Measurements from ENCODE around the gene ADD3.

The ADD3 gene

DNA sequence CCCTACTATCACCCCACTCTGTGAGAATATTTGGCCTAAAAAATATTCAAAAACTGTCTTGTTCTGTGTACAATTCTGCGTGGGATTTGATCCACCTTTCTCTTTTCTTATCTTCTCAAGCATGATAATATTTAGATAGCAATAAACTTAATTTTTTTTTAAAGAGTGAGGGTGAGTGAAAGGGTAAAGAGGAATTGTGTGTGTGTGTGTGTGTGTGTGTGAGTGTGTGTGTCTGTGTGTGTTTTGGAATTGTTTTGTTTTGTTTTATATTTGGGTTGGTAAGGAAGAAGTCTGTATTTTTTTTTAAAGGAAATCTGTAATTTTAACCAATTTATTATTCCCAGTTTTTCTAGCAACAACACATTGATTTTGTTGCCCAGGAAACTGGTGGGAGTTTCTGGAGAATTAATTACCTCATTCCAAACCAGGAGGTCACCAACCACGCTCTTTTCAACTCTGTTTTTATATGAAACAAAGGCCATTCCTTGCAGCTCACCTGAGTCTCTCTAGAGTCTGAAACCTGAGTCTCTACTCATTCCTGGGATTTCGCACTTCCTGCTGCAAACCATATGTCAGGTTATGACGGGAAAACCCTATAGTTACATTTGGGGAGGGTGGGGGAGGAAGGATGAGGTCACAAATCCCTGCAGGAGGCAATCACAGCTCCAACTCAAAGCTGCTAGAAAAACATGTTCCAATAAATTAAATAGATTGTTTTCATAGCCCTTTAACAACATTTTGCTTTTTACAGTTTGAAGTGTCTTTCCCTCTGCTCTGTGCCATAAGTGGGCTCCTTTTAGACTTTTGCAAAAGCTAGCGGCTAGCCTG lies 46.4 kb upstream of the ADD3 start (continued):
- TF ChIP-seq, protein P1, sequence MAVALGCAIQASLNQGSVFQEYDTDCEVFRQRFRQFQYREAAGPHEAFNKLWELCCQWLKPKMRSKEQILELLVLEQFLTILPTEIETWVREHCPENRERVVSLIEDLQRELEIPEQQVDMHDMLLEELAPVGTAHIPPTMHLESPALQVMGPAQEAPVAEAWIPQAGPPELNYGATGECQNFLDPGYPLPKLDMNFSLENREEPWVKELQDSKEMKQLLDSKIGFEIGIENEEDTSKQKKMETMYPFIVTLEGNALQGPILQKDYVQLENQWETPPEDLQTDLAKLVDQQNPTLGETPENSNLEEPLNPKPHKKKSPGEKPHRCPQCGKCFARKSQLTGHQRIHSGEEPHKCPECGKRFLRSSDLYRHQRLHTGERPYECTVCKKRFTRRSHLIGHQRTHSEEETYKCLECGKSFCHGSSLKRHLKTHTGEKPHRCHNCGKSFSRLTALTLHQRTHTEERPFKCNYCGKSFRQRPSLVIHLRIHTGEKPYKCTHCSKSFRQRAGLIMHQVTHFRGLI (tag by site-specific recombination; IDR thresholded peaks at IDR 0.05), result no peak; the same call in 1 of the 2 replicates
- no peak for TF ChIP-seq ZFP3 (tag by site-specific recombination; IDR thresholded peaks at IDR 0.05; ENCODE audit: low read depth)
- TF ChIP-seq, protein P2, sequence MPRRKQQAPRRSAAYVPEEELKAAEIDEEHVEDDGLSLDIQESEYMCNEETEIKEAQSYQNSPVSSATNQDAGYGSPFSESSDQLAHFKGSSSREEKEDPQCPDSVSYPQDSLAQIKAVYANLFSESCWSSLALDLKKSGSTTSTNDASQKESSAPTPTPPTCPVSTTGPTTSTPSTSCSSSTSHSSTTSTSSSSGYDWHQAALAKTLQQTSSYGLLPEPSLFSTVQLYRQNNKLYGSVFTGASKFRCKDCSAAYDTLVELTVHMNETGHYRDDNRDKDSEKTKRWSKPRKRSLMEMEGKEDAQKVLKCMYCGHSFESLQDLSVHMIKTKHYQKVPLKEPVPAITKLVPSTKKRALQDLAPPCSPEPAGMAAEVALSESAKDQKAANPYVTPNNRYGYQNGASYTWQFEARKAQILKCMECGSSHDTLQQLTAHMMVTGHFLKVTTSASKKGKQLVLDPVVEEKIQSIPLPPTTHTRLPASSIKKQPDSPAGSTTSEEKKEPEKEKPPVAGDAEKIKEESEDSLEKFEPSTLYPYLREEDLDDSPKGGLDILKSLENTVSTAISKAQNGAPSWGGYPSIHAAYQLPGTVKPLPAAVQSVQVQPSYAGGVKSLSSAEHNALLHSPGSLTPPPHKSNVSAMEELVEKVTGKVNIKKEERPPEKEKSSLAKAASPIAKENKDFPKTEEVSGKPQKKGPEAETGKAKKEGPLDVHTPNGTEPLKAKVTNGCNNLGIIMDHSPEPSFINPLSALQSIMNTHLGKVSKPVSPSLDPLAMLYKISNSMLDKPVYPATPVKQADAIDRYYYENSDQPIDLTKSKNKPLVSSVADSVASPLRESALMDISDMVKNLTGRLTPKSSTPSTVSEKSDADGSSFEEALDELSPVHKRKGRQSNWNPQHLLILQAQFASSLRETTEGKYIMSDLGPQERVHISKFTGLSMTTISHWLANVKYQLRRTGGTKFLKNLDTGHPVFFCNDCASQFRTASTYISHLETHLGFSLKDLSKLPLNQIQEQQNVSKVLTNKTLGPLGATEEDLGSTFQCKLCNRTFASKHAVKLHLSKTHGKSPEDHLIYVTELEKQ (tag by site-specific recombination; IDR thresholded peaks at IDR 0.05; ENCODE audit: borderline replicate concordance), result peak; percentile 92
- no peak for TF ChIP-seq ZFP41 (tag by site-specific recombination; IDR thresholded peaks at IDR 0.05; ENCODE audit: borderline replicate concordance)
- TF ChIP-seq ZNF654 (tag by site-specific recombination; IDR thresholded peaks at IDR 0.05; ENCODE audit: low read depth), result no peak; the same call in 1 of the 2 replicates
- TF ChIP-seq GLIS1 (tag by site-specific recombination; IDR thresholded peaks at IDR 0.05), result peak; percentile 99
- no peak for TF ChIP-seq REPIN1 (tag by site-specific recombination; IDR thresholded peaks at IDR 0.05; ENCODE audit: low read depth)
- no peak for TF ChIP-seq ZNF350 (tag by site-specific recombination; IDR thresholded peaks at IDR 0.05)
- no peak for TF ChIP-seq SCRT2 (tag by site-specific recombination; IDR thresholded peaks at IDR 0.05)
- no peak for TF ChIP-seq ZNF624 (tag by site-specific recombination; IDR thresholded peaks at IDR 0.05)
- TF ChIP-seq, protein P3, sequence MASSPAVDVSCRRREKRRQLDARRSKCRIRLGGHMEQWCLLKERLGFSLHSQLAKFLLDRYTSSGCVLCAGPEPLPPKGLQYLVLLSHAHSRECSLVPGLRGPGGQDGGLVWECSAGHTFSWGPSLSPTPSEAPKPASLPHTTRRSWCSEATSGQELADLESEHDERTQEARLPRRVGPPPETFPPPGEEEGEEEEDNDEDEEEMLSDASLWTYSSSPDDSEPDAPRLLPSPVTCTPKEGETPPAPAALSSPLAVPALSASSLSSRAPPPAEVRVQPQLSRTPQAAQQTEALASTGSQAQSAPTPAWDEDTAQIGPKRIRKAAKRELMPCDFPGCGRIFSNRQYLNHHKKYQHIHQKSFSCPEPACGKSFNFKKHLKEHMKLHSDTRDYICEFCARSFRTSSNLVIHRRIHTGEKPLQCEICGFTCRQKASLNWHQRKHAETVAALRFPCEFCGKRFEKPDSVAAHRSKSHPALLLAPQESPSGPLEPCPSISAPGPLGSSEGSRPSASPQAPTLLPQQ (tag by site-specific recombination; IDR thresholded peaks at IDR 0.05), result peak; percentile 62
- peak; percentile 16; the same call in 1 of the 2 replicates for TF ChIP-seq ZNF121 (tag by site-specific recombination; IDR thresholded peaks at IDR 0.05)
- TF ChIP-seq ZNF174 (tag by site-specific recombination; IDR thresholded peaks at IDR 0.05), result no peak
- TF ChIP-seq, protein P4, sequence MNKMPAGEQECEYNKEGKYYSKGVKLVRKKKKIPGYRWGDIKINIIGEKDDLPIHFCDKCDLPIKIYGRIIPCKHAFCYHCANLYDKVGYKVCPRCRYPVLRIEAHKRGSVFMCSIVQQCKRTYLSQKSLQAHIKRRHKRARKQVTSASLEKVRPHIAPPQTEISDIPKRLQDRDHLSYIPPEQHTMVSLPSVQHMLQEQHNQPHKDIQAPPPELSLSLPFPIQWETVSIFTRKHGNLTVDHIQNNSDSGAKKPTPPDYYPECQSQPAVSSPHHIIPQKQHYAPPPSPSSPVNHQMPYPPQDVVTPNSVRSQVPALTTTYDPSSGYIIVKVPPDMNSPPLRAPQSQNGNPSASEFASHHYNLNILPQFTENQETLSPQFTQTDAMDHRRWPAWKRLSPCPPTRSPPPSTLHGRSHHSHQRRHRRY (tag by site-specific recombination; IDR thresholded peaks at IDR 0.05), result no peak
- TF ChIP-seq ZNF529 (tag by site-specific recombination; IDR thresholded peaks at IDR 0.05; ENCODE audit: insufficient replicate concordance), result no peak
- TF ChIP-seq ZSCAN30 (tag by site-specific recombination; IDR thresholded peaks at IDR 0.05), result peak; percentile 71; the same call in 1 of the 2 replicates
- 0 out of 2 replicates have a peak, but pooled peaks have one; percentile 41 for TF ChIP-seq ZBTB8A (tag by site-specific recombination; IDR thresholded peaks at IDR 0.05)
- TF ChIP-seq, protein P5, sequence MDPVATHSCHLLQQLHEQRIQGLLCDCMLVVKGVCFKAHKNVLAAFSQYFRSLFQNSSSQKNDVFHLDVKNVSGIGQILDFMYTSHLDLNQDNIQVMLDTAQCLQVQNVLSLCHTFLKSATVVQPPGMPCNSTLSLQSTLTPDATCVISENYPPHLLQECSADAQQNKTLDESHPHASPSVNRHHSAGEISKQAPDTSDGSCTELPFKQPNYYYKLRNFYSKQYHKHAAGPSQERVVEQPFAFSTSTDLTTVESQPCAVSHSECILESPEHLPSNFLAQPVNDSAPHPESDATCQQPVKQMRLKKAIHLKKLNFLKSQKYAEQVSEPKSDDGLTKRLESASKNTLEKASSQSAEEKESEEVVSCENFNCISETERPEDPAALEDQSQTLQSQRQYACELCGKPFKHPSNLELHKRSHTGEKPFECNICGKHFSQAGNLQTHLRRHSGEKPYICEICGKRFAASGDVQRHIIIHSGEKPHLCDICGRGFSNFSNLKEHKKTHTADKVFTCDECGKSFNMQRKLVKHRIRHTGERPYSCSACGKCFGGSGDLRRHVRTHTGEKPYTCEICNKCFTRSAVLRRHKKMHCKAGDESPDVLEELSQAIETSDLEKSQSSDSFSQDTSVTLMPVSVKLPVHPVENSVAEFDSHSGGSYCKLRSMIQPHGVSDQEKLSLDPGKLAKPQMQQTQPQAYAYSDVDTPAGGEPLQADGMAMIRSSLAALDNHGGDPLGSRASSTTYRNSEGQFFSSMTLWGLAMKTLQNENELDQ (tag by site-specific recombination; IDR thresholded peaks at IDR 0.05; ENCODE audit: low read depth), result no peak
- no peak for TF ChIP-seq ZNF133 (tag by site-specific recombination; IDR thresholded peaks at IDR 0.05)
- TF ChIP-seq ZNF416 (tag by site-specific recombination; IDR thresholded peaks at IDR 0.05), result no peak
- TF ChIP-seq ZNF701 (tag by site-specific recombination; IDR thresholded peaks at IDR 0.05), result no peak
- peak; percentile 58 for TF ChIP-seq ZIC2 (tag by site-specific recombination; IDR thresholded peaks at IDR 0.05)
- no peak for TF ChIP-seq ZNF214 (tag by site-specific recombination; IDR thresholded peaks at IDR 0.05; ENCODE audit: borderline replicate concordance)
- TF ChIP-seq ZNF561 (tag by site-specific recombination; IDR thresholded peaks at IDR 0.05; ENCODE audit: borderline replicate concordance), result peak; percentile 76; the same call in 1 of the 2 replicates
- no peak for TF ChIP-seq RBAK (tag by site-specific recombination; IDR thresholded peaks at IDR 0.05)
- TF ChIP-seq SP3 (tag by site-specific recombination; IDR thresholded peaks at IDR 0.05), result 0 out of 2 replicates have a peak, but pooled peaks have one; percentile 42
- no peak for TF ChIP-seq ZNF549 (tag by site-specific recombination; IDR thresholded peaks at IDR 0.05)
- peak; percentile 85 for TF ChIP-seq KLF10 (tag by site-specific recombination; IDR thresholded peaks at IDR 0.05)
- TF ChIP-seq ZNF239 (tag by site-specific recombination; IDR thresholded peaks at IDR 0.05), result no peak
- no peak for TF ChIP-seq YY1 (tag by site-specific recombination; IDR thresholded peaks at IDR 0.05)
- TF ChIP-seq ZNF837 (tag by site-specific recombination; IDR thresholded peaks at IDR 0.05), result no peak

Data from HEK293 (cell line).